GM12874 (cell line): Measurements from ENCODE around the gene ING4.

Source experiments
- TF ChIP-seq, protein P1 (sequence below): IDR thresholded peaks from 2 replicates; pipeline ENCODE4 v1.5.1; 2011; ENCODE audit warnings: low read depth, mild to moderate bottlenecking, control low read depth, low read length, moderate library complexity; ENCODE audit not compliant: insufficient read depth

ING4 gene

GRCh38 chr12:6643569-6644256 is 19.2 kb downstream of the ING4 start:
- TF ChIP-seq, protein P1, sequence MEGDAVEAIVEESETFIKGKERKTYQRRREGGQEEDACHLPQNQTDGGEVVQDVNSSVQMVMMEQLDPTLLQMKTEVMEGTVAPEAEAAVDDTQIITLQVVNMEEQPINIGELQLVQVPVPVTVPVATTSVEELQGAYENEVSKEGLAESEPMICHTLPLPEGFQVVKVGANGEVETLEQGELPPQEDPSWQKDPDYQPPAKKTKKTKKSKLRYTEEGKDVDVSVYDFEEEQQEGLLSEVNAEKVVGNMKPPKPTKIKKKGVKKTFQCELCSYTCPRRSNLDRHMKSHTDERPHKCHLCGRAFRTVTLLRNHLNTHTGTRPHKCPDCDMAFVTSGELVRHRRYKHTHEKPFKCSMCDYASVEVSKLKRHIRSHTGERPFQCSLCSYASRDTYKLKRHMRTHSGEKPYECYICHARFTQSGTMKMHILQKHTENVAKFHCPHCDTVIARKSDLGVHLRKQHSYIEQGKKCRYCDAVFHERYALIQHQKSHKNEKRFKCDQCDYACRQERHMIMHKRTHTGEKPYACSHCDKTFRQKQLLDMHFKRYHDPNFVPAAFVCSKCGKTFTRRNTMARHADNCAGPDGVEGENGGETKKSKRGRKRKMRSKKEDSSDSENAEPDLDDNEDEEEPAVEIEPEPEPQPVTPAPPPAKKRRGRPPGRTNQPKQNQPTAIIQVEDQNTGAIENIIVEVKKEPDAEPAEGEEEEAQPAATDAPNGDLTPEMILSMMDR = no peak

DNA sequence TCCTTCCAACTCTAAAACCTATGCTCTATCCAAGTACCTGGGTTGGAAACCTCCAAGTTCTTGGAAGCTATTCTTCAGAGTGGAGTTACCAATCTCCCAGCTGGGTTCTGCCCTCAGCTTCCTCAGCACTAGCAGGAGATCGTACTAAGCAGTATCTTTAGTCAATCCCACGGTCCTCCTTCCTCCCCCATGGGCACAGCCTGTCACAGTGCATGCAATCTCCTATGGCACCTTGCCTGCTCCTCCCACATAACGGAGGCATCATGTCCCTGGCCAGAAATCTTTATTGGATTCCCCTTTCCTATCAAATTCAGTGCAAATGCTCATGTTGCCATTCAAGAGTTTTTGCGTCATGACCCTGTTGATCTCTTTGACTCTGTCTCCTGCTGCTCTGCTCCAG is 21.8 kb downstream of the ING4 start:
- TF ChIP-seq, protein P1 = no peak

DNA sequence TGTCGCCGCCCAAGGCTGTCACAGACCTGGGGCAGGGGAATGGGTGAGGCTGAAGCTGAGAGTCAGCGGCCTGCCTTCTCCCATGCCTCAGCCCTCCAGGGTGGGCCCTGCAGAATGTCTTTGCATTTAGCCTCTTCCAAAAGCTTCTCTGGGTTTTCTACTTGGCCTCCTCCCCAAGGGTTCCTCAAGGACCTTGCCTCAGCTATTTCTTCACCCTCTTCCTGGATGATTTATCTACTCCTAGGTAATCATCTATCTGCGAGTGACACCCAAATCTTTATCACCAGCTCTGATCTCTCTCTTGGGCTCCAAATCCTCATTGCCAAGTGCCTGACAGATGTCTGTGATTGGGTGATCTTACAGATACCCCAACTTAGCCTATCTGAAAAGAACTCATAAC is 22.4 kb downstream of the ING4 start:
- TF ChIP-seq, protein P1 = no peak

GRCh38 chr12:6639151-6639801 is 23.6 kb downstream of the ING4 start:
- TF ChIP-seq, protein P1 = no peak

DNA sequence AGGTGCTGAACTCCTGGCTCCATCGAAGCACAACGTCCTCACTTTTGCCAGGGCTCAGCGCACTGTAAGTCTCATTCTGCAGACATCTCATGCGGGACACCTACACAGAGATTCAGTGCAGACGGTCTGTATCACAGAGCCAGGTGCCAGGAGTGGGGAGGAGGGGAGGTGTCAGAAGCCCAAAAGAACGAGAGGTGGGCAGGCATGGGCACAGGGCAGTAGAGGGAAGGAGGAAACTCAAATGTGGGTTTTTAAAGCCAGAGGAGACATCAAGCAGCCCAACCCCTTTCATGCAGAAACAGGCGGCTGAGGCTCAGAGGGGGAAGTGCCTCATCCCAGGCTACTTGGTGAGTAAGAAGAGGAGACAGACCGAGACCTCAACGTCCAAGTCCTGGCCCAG is 24.6 kb downstream of the ING4 start:
- TF ChIP-seq, protein P1 = no peak

GRCh38 chr12:6635856-6636531 is 26.9 kb downstream of the ING4 start, which contains the start of gene LPAR5:
Gene LPAR5 (minus strand): TSS chr12:6635959. CDS start chr12:6621248, 14,711 bp downstream.
- TF ChIP-seq, protein P1 = no peak

DNA sequence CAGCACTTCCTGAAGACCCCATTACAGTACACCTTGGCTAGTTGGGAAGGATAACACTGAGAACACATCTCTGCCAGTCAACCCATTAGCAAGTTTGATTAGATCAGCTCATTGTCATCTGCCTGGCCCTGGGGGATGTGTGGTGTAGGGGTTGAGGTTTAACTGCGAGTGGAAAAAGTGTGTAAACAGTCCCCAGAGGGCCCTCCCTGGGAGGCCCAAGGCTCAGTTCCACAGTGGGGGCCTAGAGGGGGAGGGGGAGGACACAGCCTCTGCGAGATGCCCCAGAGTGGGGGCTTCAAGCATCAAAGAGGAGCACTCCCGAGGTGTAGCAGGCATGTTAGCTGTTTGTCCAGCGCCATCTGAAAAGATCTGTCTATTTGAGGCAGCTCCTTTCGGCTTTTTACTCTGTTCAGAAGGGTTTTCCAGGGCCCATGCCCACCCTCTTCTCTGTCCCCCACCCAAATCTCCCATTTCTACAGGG is 27.5 kb downstream of the ING4 start:
- TF ChIP-seq, protein P1 = no peak
